BLaER1 (cell line): ENCODE results near the gene MPV17L2.

Experiments used
- H3K27ac ChIP-seq: shearing (Covaris generic); formaldehyde crosslinking; 2 replicates; pipeline ENCODE4 v1.8.1; 2022
- H3K27me3 ChIP-seq: shearing (Covaris generic); formaldehyde crosslinking; 2 replicates; pipeline ENCODE4 v1.8.1; 2022
- H3K36me3 ChIP-seq: shearing (Covaris generic); formaldehyde crosslinking; 2 replicates; pipeline ENCODE4 v1.8.1; 2022
- H3K4me1 ChIP-seq: shearing (Covaris generic); formaldehyde crosslinking; 2 replicates; pipeline ENCODE4 v1.8.1; 2022
- H3K4me2 ChIP-seq: shearing (Covaris generic); formaldehyde crosslinking; 2 replicates; pipeline ENCODE4 v1.8.1; 2022
- H3K4me3 ChIP-seq: shearing (Covaris generic); formaldehyde crosslinking; 2 replicates; pipeline ENCODE4 v1.8.1; 2022
- H3K9ac ChIP-seq: shearing (Covaris generic); formaldehyde crosslinking; 2 replicates; pipeline ENCODE4 v1.8.1; 2022
- H3K9me3 ChIP-seq: shearing (Covaris generic); formaldehyde crosslinking; 2 replicates; pipeline ENCODE4 v1.8.1; 2022
- H4K20me1 ChIP-seq: shearing (Covaris generic); formaldehyde crosslinking; 2 replicates; pipeline ENCODE4 v1.8.1; 2022
- Cebpa-rat ChIP-seq: shearing (Covaris generic); IDR thresholded peaks from 2 replicates; pipeline ENCODE4 v1.8.1; 2022

MPV17L2 gene

GRCh38 chr19:18211683-18212082 lies 18.7 kb downstream of the MPV17L2 start:
- H3K4me3 ChIP-seq = no peak overlapping the region
- no peaks in the 10 kb centered on the region for H3K9me3 ChIP-seq
- peaks cover 7% of the 10 kb centered on the region; the same call in 1 of the 2 replicates for H3K36me3 ChIP-seq
- no peak overlapping the region for H3K27ac ChIP-seq
- H3K4me2 ChIP-seq = no peak overlapping the region
- no peak for TF ChIP-seq Cebpa-rat
- H3K4me1 ChIP-seq = peaks cover 20% of the 10 kb centered on the region
- H3K9ac ChIP-seq = no peak overlapping the region
- no peaks in the 10 kb centered on the region for H3K27me3 ChIP-seq
- no peaks in the 10 kb centered on the region for H4K20me1 ChIP-seq

GRCh38 chr19:18214779-18215433 lies 21.9 kb downstream of the MPV17L2 start:
- Histone ChIP-seq H3K9ac (no peak overlapping the region), H3K36me3 (peaks cover 21% of the 10 kb centered on the region; the same call in 1 of the 2 replicates), H4K20me1 (no peaks in the 10 kb centered on the region), H3K4me3 (no peak overlapping the region), H3K27me3 (no peaks in the 10 kb centered on the region), H3K27ac (no peak overlapping the region), H3K4me2 (no peak overlapping the region), H3K4me1 (peaks cover 6% of the 10 kb centered on the region; the same call in 1 of the 2 replicates), H3K9me3 (no peaks in the 10 kb centered on the region)
- TF ChIP-seq Cebpa-rat = no peak

- no peak for TF ChIP-seq Cebpa-rat
Observed at GRCh38 chr19:18216789-18217188, 23.8 kb downstream of the MPV17L2 start.

GRCh38 chr19:18218159-18218558 lies 25.1 kb downstream of the MPV17L2 start:
- no peaks in the 10 kb centered on the region; the same call in 1 of the 2 replicates for H3K27me3 ChIP-seq
- TF ChIP-seq Cebpa-rat = no peak
- H3K9me3 ChIP-seq = no peaks in the 10 kb centered on the region
- no peak overlapping the region for H3K9ac ChIP-seq
- no peaks in the 10 kb centered on the region for H4K20me1 ChIP-seq
- no peak overlapping the region for H3K27ac ChIP-seq
- H3K4me1 ChIP-seq = peaks cover 6% of the 10 kb centered on the region; the same call in 1 of the 2 replicates
- peaks cover 14% of the 10 kb centered on the region; the same call in 1 of the 2 replicates for H3K36me3 ChIP-seq
- H3K4me3 ChIP-seq = no peak overlapping the region
- no peak overlapping the region for H3K4me2 ChIP-seq

More at GRCh38 chr19:18216789-18217188, 23.8 kb downstream of the MPV17L2 start:
- H3K9ac ChIP-seq = no peak overlapping the region
- no peak overlapping the region for H3K4me3 ChIP-seq
- H3K9me3 ChIP-seq = no peaks in the 10 kb centered on the region
- no peaks in the 10 kb centered on the region for H4K20me1 ChIP-seq
- no peak overlapping the region for H3K4me2 ChIP-seq
- H3K27me3 ChIP-seq = no peaks in the 10 kb centered on the region
- peaks cover 18% of the 10 kb centered on the region; the same call in 1 of the 2 replicates for H3K36me3 ChIP-seq
- no peak overlapping the region for H3K27ac ChIP-seq
- peaks cover 6% of the 10 kb centered on the region; the same call in 1 of the 2 replicates for H3K4me1 ChIP-seq

GRCh38 chr19:18218600-18218999 lies 25.6 kb downstream of the MPV17L2 start:
- no peak overlapping the region for H3K9ac ChIP-seq
- H3K4me3 ChIP-seq = no peak overlapping the region
- no peak overlapping the region for H3K4me2 ChIP-seq
- peaks cover 3% of the 10 kb centered on the region for H3K27me3 ChIP-seq
- H3K4me1 ChIP-seq = peaks cover 6% of the 10 kb centered on the region; the same call in 1 of the 2 replicates
- H3K27ac ChIP-seq = no peak overlapping the region
- H3K36me3 ChIP-seq = peaks cover 14% of the 10 kb centered on the region; the same call in 1 of the 2 replicates
- no peaks in the 10 kb centered on the region for H4K20me1 ChIP-seq
- H3K9me3 ChIP-seq = no peaks in the 10 kb centered on the region
- no peak for TF ChIP-seq Cebpa-rat

- no peak overlapping the region for H3K4me2 ChIP-seq
- H3K4me3 ChIP-seq = no peak overlapping the region
- H3K27ac ChIP-seq = no peak overlapping the region
- peaks cover 18% of the 10 kb centered on the region for H3K27me3 ChIP-seq
- H3K9me3 ChIP-seq = no peaks in the 10 kb centered on the region
- H3K36me3 ChIP-seq = peaks cover 14% of the 10 kb centered on the region; the same call in 1 of the 2 replicates
- TF ChIP-seq Cebpa-rat = no peak
- no peaks in the 10 kb centered on the region for H4K20me1 ChIP-seq
- peaks cover 12% of the 10 kb centered on the region for H3K4me1 ChIP-seq
- no peak overlapping the region for H3K9ac ChIP-seq
Observed at GRCh38 chr19:18219911-18220631, 27.1 kb downstream of the MPV17L2 start.

- no peaks in the 10 kb centered on the region for H3K9me3 ChIP-seq
- H3K9ac ChIP-seq = no peak overlapping the region
- no peak overlapping the region for H3K4me2 ChIP-seq
- no peaks in the 10 kb centered on the region for H4K20me1 ChIP-seq
- H3K27ac ChIP-seq = no peak overlapping the region
- H3K4me1 ChIP-seq = peaks cover 19% of the 10 kb centered on the region
- H3K27me3 ChIP-seq = peaks cover 25% of the 10 kb centered on the region
- H3K4me3 ChIP-seq = no peak overlapping the region
- peaks cover 14% of the 10 kb centered on the region; the same call in 1 of the 2 replicates for H3K36me3 ChIP-seq
- TF ChIP-seq Cebpa-rat = no peak
Observed at GRCh38 chr19:18220632-18221275, 27.7 kb downstream of the MPV17L2 start.

GRCh38 chr19:18221815-18222725 lies 29.1 kb downstream of the MPV17L2 start:
- H3K4me1 ChIP-seq = peaks cover 32% of the 10 kb centered on the region
- TF ChIP-seq Cebpa-rat = no peak
- no peaks in the 10 kb centered on the region for H3K9me3 ChIP-seq
- H3K36me3 ChIP-seq = peaks cover 14% of the 10 kb centered on the region; the same call in 1 of the 2 replicates
- H3K27ac ChIP-seq = no peak overlapping the region
- no peak overlapping the region for H3K4me3 ChIP-seq
- no peak overlapping the region for H3K4me2 ChIP-seq
- H3K9ac ChIP-seq = no peak overlapping the region
- peaks cover 35% of the 10 kb centered on the region for H3K27me3 ChIP-seq
- no peaks in the 10 kb centered on the region for H4K20me1 ChIP-seq

- peaks cover 3% of the 10 kb centered on the region; the same call in 1 of the 2 replicates for H3K36me3 ChIP-seq
- peaks cover 35% of the 10 kb centered on the region for H3K27me3 ChIP-seq
- peak overlapping the region; percentile 54; the same call in 1 of the 2 replicates for H3K4me3 ChIP-seq
- no peak overlapping the region for H3K9ac ChIP-seq
- H3K27ac ChIP-seq = no peak overlapping the region
- no peaks in the 10 kb centered on the region for H4K20me1 ChIP-seq
- H3K4me1 ChIP-seq = peaks cover 50% of the 10 kb centered on the region
- no peaks in the 10 kb centered on the region for H3K9me3 ChIP-seq
- TF ChIP-seq Cebpa-rat = no peak
- peak overlapping the region; percentile 91 for H3K4me2 ChIP-seq
Observed at GRCh38 chr19:18223860-18224524, 31.0 kb downstream of the MPV17L2 start.
